Testis (tissue), 2 donors: ENCODE measurements around the gene PIGL.

Source experiments
- CTCF ChIP-seq, 3 experiments: fragments of 450-650 bp in 2 of 3; fragments of 200-600 bp in 1 of 3; sonication (generic) in 1 of 3; IDR thresholded peaks; one replicate each; pipeline ENCODE4 v1.5.1; 2016 to 2019; ENCODE audit warnings: antibody characterized with exemption in 3 of 3, mild to moderate bottlenecking in 2 of 3, moderate library complexity in 1 of 3
- POLR2A ChIP-seq: fragments of 450-650 bp; IDR thresholded peaks from one replicate; pipeline ENCODE4 v1.6.1; 2017; ENCODE audit warnings: antibody characterized with exemption, mild to moderate bottlenecking, moderate library complexity

- TF ChIP-seq POLR2A (no peak), CTCF (IDR thresholded peaks at IDR 0.05) (no peak)
Measured at GRCh38 chr17:16267174-16267573, 50.2 kb downstream of the PIGL start.
